Parathyroid adenoma (tissue), 2 donors: ENCODE data around the gene ABCD1.

Source experiments
- H2AFZ ChIP-seq: fragments of 300-600 bp; sonication (generic); one replicate; pipeline ENCODE4 v1.7.0; 2017; ENCODE audit warnings: antibody characterized with exemption, mild to moderate bottlenecking
- H3K27ac ChIP-seq: fragments of 300-600 bp; sonication (generic); one replicate; pipeline ENCODE4 v1.7.0; 2017
- H3K27me3 ChIP-seq: fragments of 300-600 bp; sonication (generic); one replicate; pipeline ENCODE4 v1.7.0; 2017; ENCODE audit warnings: low read length; ENCODE audit not compliant: control insufficient read depth, insufficient read depth
- H3K36me3 ChIP-seq: fragments of 300-600 bp; sonication (generic); one replicate; pipeline ENCODE4 v1.7.0; 2017; ENCODE audit warnings: low read length; ENCODE audit not compliant: control insufficient read depth, insufficient read depth
- H3K4me1 ChIP-seq: fragments of 300-600 bp; sonication (generic); one replicate; pipeline ENCODE4 v1.7.0; 2017; ENCODE audit warnings: control low read depth
- H3K4me2 ChIP-seq: fragments of 300-600 bp; sonication (generic); one replicate; pipeline ENCODE4 v1.7.0; 2017; ENCODE audit warnings: low read length
- H3K4me3 ChIP-seq: fragments of 300-600 bp; sonication (generic); one replicate; pipeline ENCODE4 v1.7.0; 2017; ENCODE audit warnings: low read depth, low read length
- H3K79me2 ChIP-seq: fragments of 300-600 bp; sonication (generic); one replicate; pipeline ENCODE4 v1.7.0; 2017; ENCODE audit warnings: control low read depth
- H3K9ac ChIP-seq: fragments of 300-600 bp; sonication (generic); one replicate; pipeline ENCODE4 v1.7.0; 2017; ENCODE audit warnings: mild to moderate bottlenecking
- H3K9me3 ChIP-seq: fragments of 300-600 bp; sonication (generic); one replicate; pipeline ENCODE4 v1.7.0; 2017; ENCODE audit warnings: low read length; ENCODE audit not compliant: control insufficient read depth
- TF ChIP-seq, protein P1 (sequence below): fragments of 300-600 bp; sonication (generic); IDR thresholded peaks from one replicate; pipeline ENCODE4 v1.7.0; 2017; ENCODE audit warnings: antibody characterized with exemption, mild to moderate bottlenecking
- donor health status: primary hyperparathyroidism.

The ABCD1 gene

DNA sequence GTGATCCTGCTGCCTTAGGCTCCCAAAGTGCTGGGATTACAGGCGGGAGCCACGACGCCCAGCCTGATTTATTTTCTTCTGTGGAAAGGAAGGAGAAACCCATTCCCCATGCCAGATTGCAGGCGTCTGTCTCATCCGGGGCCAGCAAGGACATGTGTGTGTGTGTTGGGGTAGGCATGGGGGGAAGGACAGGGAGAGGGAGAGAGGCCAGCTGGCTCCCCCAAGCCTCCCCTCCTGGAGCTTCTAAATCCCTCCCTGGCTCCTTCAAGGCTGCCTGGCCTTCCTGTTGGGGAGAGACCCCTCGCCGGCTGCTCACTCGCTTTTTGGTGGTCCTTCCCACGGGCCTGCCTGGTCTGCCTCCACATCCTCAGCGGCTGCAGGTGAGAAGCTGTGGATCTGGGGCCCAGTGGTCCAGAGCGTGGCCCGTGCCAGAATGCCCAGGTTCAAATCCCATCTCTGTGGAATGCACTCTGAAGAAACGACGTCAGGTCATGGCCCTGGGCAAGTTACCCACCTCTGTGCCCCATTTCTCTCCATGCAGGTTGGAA, 38.0 kb downstream of the ABCD1 start:
- Histone ChIP-seq H3K79me2 (no peaks in the 10 kb centered on the region), H3K4me3 (no peak overlapping the region), H2AFZ (no peak overlapping the region), H3K4me1 (no peaks in the 10 kb centered on the region), H3K27ac (no peak overlapping the region), H3K9ac (no peak overlapping the region), H3K9me3 (no peaks in the 10 kb centered on the region), H3K27me3 (no peaks in the 10 kb centered on the region), H3K4me2 (no peak overlapping the region), H3K36me3 (no peaks in the 10 kb centered on the region)
- TF ChIP-seq, protein P1, sequence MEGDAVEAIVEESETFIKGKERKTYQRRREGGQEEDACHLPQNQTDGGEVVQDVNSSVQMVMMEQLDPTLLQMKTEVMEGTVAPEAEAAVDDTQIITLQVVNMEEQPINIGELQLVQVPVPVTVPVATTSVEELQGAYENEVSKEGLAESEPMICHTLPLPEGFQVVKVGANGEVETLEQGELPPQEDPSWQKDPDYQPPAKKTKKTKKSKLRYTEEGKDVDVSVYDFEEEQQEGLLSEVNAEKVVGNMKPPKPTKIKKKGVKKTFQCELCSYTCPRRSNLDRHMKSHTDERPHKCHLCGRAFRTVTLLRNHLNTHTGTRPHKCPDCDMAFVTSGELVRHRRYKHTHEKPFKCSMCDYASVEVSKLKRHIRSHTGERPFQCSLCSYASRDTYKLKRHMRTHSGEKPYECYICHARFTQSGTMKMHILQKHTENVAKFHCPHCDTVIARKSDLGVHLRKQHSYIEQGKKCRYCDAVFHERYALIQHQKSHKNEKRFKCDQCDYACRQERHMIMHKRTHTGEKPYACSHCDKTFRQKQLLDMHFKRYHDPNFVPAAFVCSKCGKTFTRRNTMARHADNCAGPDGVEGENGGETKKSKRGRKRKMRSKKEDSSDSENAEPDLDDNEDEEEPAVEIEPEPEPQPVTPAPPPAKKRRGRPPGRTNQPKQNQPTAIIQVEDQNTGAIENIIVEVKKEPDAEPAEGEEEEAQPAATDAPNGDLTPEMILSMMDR, result no peak

DNA sequence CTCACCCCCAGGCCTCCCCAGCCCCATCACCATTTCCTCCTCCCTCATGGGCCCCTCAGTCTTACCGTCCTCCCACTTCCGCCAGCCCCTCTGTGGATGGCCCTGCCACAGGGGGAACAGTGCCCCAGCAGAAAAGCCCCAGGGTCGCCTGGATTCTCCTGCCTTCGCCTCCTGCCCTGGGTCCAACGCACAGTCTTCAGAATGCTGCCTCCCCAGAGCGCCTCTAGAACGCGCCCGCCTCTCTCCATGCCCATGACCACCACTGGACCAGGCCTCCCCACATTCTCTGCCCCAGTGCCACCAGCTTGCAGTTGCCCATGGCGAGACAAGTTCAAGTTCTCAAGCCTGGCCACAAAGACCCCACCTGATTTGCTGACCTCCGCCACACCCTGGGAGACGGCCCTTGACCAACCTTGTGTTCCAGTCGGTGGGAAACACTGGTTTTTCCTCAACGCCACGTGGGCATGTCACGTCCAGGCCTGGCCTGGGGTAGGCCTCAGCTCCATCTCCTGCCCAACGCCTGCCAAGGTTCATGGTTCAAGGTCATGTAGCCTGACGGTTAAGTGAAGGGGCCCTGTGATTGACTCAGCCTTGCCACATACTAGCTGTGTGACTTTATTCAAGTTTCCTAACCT, 38.8 kb downstream of the ABCD1 start:
- Histone ChIP-seq H3K27ac (no peak overlapping the region), H3K36me3 (no peaks in the 10 kb centered on the region), H3K4me2 (no peak overlapping the region), H3K27me3 (no peaks in the 10 kb centered on the region), H3K9me3 (no peaks in the 10 kb centered on the region), H3K9ac (no peak overlapping the region), H3K4me3 (no peak overlapping the region), H3K79me2 (no peaks in the 10 kb centered on the region), H3K4me1 (no peaks in the 10 kb centered on the region), H2AFZ (no peak overlapping the region)
- TF ChIP-seq, protein P1, result no peak

DNA sequence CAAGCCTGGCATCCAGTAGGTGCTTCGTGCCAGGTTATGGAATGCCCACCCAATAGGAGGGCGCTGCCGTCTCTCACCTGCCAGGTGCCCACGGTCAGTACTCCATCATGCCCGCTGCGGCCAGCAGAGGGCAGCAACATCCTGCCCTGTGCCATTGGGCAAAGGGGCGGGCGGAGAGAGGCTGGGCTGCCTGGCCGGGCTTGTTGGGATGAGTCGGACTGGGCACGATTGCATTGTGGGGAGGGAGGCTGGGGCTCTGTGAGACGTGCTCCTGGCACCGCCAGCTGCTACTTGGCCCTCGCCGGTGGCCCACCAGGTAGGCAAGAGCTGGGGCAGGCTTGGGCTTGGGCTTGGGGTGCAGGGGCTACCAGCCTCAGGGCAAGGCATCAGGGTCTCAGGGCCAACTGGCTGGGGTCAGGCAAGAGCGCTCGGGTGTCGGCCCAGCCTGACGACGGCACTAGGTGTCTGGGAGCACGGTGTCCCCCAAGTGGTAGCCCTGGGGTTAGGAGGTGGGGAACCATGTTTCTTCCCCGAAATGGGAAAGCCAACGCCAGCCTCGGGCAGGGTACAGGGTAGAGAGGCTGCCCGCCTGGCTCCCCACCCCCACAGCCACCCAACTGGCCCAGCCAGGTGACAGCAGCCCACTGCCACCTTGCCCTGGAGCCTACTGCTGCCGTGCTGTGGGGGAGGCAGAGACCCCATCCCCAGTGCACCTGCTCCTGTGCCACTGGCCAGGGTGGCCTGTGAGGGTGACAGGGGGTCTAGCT, 39.5 kb downstream of the ABCD1 start, which contains the start of gene PLXNB3:
TSS of gene PLXNB3 (plus strand) at position 261 of the 767 bp plus-strand sequence. CDS start 1,287 bp downstream, outside the sequence.
- no peaks in the 10 kb centered on the region for H3K79me2 ChIP-seq
- H3K4me3 ChIP-seq, result no peak within 1 kb of the TSS
- no peaks in the 10 kb centered on the region for H3K4me1 ChIP-seq
- H3K4me2 ChIP-seq, result no peak within 1 kb of the TSS
- H3K9me3 ChIP-seq, result no peaks in the 10 kb centered on the region
- H3K9ac ChIP-seq, result no peak within 1 kb of the TSS
- H3K36me3 ChIP-seq, result no peaks in the 10 kb centered on the region
- TF ChIP-seq, protein P1, result peak; percentile 86
- H3K27me3 ChIP-seq, result no peaks in the 10 kb centered on the region
- no peak within 1 kb of the TSS for H3K27ac ChIP-seq
- no peak within 1 kb of the TSS for H2AFZ ChIP-seq

DNA sequence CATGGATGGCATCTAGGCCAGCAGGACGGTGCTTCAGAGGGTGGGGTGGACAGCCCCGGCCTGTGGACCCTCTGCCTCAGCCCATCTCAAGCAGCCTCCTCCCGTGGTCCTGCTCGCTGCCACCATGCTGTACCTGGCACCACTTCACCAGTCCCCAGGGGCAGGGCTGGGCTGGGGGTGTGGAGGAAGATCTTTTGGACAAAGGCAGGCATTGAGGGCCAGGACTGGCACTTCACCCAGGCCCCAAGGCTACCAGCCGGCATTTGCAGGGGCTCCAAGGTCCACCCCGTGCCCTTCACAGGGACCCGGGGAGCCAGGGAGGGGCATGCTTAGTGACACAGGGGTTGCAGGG, 40.1 kb downstream of the ABCD1 start:
- Histone ChIP-seq H3K27me3 (no peaks in the 10 kb centered on the region), H3K4me3 (no peak overlapping the region), H3K36me3 (no peaks in the 10 kb centered on the region), H2AFZ (no peak overlapping the region), H3K9me3 (no peaks in the 10 kb centered on the region), H3K27ac (no peak overlapping the region), H3K4me1 (no peaks in the 10 kb centered on the region), H3K79me2 (no peaks in the 10 kb centered on the region), H3K4me2 (no peak overlapping the region), H3K9ac (no peak overlapping the region)
- TF ChIP-seq, protein P1, result no peak
